Measurements from ENCODE around the gene CEP135.

DNA sequence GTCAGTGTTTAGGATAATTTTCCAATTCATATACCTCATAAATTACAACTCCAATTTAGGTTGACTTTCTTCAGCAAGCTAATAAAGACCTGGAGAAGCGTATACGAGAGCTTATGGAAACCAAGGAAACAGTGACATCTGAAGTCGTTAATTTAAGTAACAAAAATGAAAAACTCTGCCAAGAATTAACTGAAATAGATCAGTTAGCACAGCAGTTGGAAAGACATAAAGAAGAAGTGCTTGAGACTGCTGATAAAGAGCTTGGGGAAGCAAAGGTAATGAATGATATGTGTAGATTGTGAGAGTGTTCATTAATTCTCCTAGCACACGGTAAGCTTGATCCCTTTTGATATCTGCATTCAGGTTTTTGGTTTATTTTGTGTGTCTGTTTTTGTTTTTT is 16.8 kb downstream of the CEP135 start:
- TF ChIP-seq, protein P1, sequence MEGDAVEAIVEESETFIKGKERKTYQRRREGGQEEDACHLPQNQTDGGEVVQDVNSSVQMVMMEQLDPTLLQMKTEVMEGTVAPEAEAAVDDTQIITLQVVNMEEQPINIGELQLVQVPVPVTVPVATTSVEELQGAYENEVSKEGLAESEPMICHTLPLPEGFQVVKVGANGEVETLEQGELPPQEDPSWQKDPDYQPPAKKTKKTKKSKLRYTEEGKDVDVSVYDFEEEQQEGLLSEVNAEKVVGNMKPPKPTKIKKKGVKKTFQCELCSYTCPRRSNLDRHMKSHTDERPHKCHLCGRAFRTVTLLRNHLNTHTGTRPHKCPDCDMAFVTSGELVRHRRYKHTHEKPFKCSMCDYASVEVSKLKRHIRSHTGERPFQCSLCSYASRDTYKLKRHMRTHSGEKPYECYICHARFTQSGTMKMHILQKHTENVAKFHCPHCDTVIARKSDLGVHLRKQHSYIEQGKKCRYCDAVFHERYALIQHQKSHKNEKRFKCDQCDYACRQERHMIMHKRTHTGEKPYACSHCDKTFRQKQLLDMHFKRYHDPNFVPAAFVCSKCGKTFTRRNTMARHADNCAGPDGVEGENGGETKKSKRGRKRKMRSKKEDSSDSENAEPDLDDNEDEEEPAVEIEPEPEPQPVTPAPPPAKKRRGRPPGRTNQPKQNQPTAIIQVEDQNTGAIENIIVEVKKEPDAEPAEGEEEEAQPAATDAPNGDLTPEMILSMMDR (IDR thresholded peaks at IDR 0.05 in 2 of 3, conservative IDR thresholded peaks at IDR 0.05 in 1 of 3; ENCODE audit: borderline replicate concordance in 1 of 3, insufficient read depth in 1 of 3, low read depth in 2 of 3, low read length in 2 of 3): no peak
- TF ChIP-seq EZH2phosphoT487 (IDR thresholded peaks at IDR 0.05; ENCODE audit: borderline replicate concordance) (no peak), FOSL1 (IDR thresholded peaks at IDR 0.05; ENCODE audit: low read depth) (no peak), POLR2A (IDR thresholded peaks at IDR 0.05; ENCODE audit: borderline replicate concordance, extremely low read depth, insufficient read depth, insufficient read length) (no peak), POLR2AphosphoS5 (IDR thresholded peaks at IDR 0.05; ENCODE audit: low read depth, low read length) (no peak), SRF (IDR thresholded peaks at IDR 0.05; ENCODE audit: low read depth) (no peak), RAD21 (IDR thresholded peaks at IDR 0.05; ENCODE audit: low read depth) (no peak), CBX3 (IDR thresholded peaks at IDR 0.05; ENCODE audit: low read depth) (no peak), JUND (IDR thresholded peaks at IDR 0.05) (no peak)
- TF ChIP-seq, protein P2, sequence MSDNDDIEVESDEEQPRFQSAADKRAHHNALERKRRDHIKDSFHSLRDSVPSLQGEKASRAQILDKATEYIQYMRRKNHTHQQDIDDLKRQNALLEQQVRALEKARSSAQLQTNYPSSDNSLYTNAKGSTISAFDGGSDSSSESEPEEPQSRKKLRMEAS (IDR thresholded peaks at IDR 0.05): no peak
